Measurements from ENCODE around the gene CACNA1I.

The CACNA1I gene

DNA sequence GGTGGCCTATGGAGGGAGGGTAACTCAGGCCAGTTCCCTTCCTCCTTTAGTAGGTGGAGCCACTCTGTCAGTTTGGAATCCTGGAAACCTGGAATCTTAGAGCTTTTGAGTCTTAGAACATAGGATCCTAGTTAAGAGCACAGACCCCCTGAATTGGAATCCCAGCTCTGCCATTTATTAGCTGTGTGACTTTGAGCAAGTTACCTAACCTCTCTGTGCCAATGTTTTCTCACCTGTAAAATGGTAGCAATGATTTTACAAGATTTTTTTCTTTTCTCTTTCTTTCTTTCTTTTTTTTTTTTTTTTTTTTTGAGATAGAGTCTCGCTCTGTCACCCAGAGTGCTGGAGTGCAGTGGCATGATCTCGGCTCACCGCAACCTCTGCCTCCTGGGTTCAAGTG lies 17.1 kb upstream of the CACNA1I start:
- DNase-seq (ENCODE audit: low read depth): no peak
- TF ChIP-seq, protein P1, sequence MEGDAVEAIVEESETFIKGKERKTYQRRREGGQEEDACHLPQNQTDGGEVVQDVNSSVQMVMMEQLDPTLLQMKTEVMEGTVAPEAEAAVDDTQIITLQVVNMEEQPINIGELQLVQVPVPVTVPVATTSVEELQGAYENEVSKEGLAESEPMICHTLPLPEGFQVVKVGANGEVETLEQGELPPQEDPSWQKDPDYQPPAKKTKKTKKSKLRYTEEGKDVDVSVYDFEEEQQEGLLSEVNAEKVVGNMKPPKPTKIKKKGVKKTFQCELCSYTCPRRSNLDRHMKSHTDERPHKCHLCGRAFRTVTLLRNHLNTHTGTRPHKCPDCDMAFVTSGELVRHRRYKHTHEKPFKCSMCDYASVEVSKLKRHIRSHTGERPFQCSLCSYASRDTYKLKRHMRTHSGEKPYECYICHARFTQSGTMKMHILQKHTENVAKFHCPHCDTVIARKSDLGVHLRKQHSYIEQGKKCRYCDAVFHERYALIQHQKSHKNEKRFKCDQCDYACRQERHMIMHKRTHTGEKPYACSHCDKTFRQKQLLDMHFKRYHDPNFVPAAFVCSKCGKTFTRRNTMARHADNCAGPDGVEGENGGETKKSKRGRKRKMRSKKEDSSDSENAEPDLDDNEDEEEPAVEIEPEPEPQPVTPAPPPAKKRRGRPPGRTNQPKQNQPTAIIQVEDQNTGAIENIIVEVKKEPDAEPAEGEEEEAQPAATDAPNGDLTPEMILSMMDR (conservative IDR thresholded peaks at IDR 0.05; ENCODE audit: control insufficient read depth, insufficient read depth, low read depth, low read length): no peak
- no peak overlapping the region for H3K4me3 ChIP-seq (ENCODE audit: control insufficient read depth, low read depth, low read length)

GRCh38 chr22:39554151-39554550 lies 16.4 kb upstream of the CACNA1I start:
- no peak overlapping the region for H3K4me3 ChIP-seq (ENCODE audit: control insufficient read depth, low read depth, low read length)
- DNase-seq (ENCODE audit: low read depth): no peak
- TF ChIP-seq, protein P1 (conservative IDR thresholded peaks at IDR 0.05; ENCODE audit: control insufficient read depth, insufficient read depth, low read depth, low read length): no peak

- DNase-seq (ENCODE audit: low read depth): peak; percentile 6
- TF ChIP-seq, protein P1 (conservative IDR thresholded peaks at IDR 0.05; ENCODE audit: control insufficient read depth, insufficient read depth, low read depth, low read length): no peak
- H3K4me3 ChIP-seq (ENCODE audit: control insufficient read depth, low read depth, low read length): no peak overlapping the region
Measured at GRCh38 chr22:39556970-39557841, 13.3 kb upstream of the CACNA1I start.

- H3K4me3 ChIP-seq (ENCODE audit: control insufficient read depth, low read depth, low read length): no peak overlapping the region
- DNase-seq (ENCODE audit: low read depth): no peak
- TF ChIP-seq, protein P1 (conservative IDR thresholded peaks at IDR 0.05; ENCODE audit: control insufficient read depth, insufficient read depth, low read depth, low read length): no peak
Measured at GRCh38 chr22:39558254-39558727, 12.3 kb upstream of the CACNA1I start.

GRCh38 chr22:39558950-39559349 lies 11.6 kb upstream of the CACNA1I start:
- no peak for DNase-seq (ENCODE audit: low read depth)

DNA sequence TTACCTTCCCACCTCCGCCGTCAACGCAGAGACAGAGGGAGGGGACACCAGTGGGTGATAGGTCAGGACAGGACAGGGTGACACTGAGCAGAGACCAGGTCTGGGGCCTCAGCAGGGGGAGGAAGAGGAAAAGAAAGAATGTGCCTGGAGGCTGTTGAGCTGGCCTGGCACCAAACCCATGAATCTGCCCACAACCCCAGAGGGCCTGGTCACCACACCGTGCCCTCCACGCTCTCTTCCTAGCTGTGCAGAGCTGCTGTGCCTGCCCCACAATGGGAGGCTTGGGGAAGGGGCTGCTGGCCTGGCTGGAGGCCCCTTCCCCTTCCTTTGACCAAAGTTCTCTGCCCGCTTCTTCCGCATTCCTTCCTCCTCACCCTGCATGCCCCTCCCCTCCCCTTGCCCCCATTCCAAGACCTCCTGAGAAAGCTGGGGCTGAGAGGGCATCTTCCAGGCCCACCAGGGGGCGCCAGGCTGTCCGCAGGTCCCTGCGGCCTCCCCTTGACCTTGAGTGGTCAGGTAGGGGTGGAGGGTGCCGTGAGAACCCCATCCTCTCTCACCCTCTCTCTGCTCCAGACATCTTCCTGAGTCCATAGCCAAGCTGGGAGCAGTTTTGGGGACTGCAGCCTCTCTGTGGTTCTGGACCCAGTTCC lies 11.0 kb upstream of the CACNA1I start:
- H3K4me3 ChIP-seq (ENCODE audit: control insufficient read depth, low read depth, low read length): no peak overlapping the region
- no peak for DNase-seq (ENCODE audit: low read depth)
- TF ChIP-seq, protein P1 (conservative IDR thresholded peaks at IDR 0.05; ENCODE audit: control insufficient read depth, insufficient read depth, low read depth, low read length): peak; percentile 41

More at GRCh38 chr22:39558950-39559349, 11.6 kb upstream of the CACNA1I start:
- TF ChIP-seq, protein P1 (conservative IDR thresholded peaks at IDR 0.05; ENCODE audit: control insufficient read depth, insufficient read depth, low read depth, low read length): no peak
- H3K4me3 ChIP-seq (ENCODE audit: control insufficient read depth, low read depth, low read length): no peak overlapping the region
